ENCODE data around the gene SMIM13. TPM values are rescaled to one million over a fixed set of nuclear protein-coding genes. Genes with fewer than 3 reads are reported as not detected.
"Not testable (repeated sequence)": the region's sequence is repeated elsewhere in the genome, so short reads cannot be mapped to it uniquely, and the experiment has no call there.

The SMIM13 gene
- polyA plus RNA-seq, 1 experiment, result 9.0 TPM

- Histone ChIP-seq H3K27me3 (ENCODE audit: control insufficient read depth, insufficient read depth, low read length) (no peaks in the 10 kb centered on the region), H3K4me3 (ENCODE audit: low read depth, low read length) (no peak overlapping the region), H3K9me3 (ENCODE audit: control insufficient read depth, insufficient read depth, low read length) (no peaks in the 10 kb centered on the region), H3K27ac (ENCODE audit: low read depth, low read length) (no peak overlapping the region)
- no peak for DNase-seq (ENCODE audit: low read depth, low spot score)
- TF ChIP-seq, protein P1, sequence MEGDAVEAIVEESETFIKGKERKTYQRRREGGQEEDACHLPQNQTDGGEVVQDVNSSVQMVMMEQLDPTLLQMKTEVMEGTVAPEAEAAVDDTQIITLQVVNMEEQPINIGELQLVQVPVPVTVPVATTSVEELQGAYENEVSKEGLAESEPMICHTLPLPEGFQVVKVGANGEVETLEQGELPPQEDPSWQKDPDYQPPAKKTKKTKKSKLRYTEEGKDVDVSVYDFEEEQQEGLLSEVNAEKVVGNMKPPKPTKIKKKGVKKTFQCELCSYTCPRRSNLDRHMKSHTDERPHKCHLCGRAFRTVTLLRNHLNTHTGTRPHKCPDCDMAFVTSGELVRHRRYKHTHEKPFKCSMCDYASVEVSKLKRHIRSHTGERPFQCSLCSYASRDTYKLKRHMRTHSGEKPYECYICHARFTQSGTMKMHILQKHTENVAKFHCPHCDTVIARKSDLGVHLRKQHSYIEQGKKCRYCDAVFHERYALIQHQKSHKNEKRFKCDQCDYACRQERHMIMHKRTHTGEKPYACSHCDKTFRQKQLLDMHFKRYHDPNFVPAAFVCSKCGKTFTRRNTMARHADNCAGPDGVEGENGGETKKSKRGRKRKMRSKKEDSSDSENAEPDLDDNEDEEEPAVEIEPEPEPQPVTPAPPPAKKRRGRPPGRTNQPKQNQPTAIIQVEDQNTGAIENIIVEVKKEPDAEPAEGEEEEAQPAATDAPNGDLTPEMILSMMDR (IDR thresholded peaks at IDR 0.05; ENCODE audit: low read depth, low read length), result no peak
- ChIA-PET CTCF (no interaction called here), POLR2A (no interaction called here)
Observed at GRCh38 chr6:11113038-11113437, 19.4 kb downstream of the SMIM13 start.

DNA sequence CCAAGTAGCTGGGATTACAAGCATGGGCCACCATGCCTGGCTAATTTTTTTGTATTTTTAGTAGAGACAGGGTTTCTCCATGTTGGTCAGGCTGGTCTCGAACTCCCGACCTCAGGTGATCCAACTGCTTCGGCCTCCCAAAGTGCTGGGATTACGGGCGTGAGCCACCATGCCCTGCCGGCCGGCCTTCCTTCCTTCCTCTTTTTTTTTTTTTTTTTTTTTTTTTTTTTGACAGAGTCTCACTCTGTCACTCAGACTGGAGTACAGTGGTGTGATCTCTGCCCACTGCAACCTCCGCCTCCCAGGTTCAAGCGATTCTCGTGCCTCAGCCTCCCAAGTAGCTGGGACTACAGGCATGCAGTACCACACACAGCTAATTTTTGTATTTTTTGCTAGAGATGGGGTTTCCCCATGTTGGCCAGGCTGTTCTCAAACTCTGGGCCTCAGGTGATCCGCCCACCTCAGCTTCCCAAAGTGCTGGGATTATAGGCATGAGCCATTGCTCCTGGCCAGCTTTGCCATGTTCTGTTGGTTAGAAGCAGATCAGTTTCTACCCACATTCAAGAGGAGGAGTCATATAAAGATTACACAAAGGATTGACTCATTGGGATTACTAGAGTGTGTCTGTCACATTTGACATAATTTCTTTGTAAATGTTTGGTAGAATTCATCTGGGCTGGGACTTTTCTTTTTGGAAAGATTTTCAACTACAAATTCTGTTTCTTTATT is 22.3 kb downstream of the SMIM13 start:
- not testable (repeated sequence) for DNase-seq (ENCODE audit: low read depth, low spot score)

GRCh38 chr6:11120271-11121005 is 26.8 kb downstream of the SMIM13 start:
- no peak overlapping the region for H3K4me3 ChIP-seq (ENCODE audit: low read depth, low read length)
- no peaks in the 10 kb centered on the region for H3K27me3 ChIP-seq (ENCODE audit: control insufficient read depth, insufficient read depth, low read length)
- H3K27ac ChIP-seq (ENCODE audit: low read depth, low read length), result no peak overlapping the region
- no peaks in the 10 kb centered on the region for H3K9me3 ChIP-seq (ENCODE audit: control insufficient read depth, insufficient read depth, low read length)
- POLR2A ChIA-PET, result no interaction called here
- CTCF ChIA-PET, result interaction anchor here (1.0 to 1.9 kb wide), 3 partner anchors 25 to 376 kb away, joined by 3 to 4 read pairs (median 4); no protein-coding TSS in a partner anchor
- no peak for DNase-seq (ENCODE audit: low read depth, low spot score)
- TF ChIP-seq, protein P1 (IDR thresholded peaks at IDR 0.05; ENCODE audit: low read depth, low read length), result no peak

More for the DNA sequence above, 22.3 kb downstream of the SMIM13 start:
- CTCF ChIA-PET, result interaction anchor here (0.7 to 1.0 kb wide), 2 partner anchors 381 to 1607 kb away, joined by 3 to 5 read pairs; no protein-coding TSS in a partner anchor
- H3K27me3 ChIP-seq (ENCODE audit: control insufficient read depth, insufficient read depth, low read length); H3K9me3 ChIP-seq (ENCODE audit: control insufficient read depth, insufficient read depth, low read length); H3K27ac ChIP-seq (ENCODE audit: low read depth, low read length); H3K4me3 ChIP-seq (ENCODE audit: low read depth, low read length); POLR2A ChIA-PET: not testable (repeated sequence)

- POLR2A ChIA-PET, result no interaction called here
- Histone ChIP-seq H3K4me3 (ENCODE audit: low read depth, low read length) (no peak overlapping the region), H3K27ac (ENCODE audit: low read depth, low read length) (no peak overlapping the region), H3K27me3 (ENCODE audit: control insufficient read depth, insufficient read depth, low read length) (no peaks in the 10 kb centered on the region), H3K9me3 (ENCODE audit: control insufficient read depth, insufficient read depth, low read length) (no peaks in the 10 kb centered on the region)
- CTCF ChIA-PET, result no interaction called here
- TF ChIP-seq, protein P1 (IDR thresholded peaks at IDR 0.05; ENCODE audit: low read depth, low read length), result no peak
- DNase-seq (ENCODE audit: low read depth, low spot score), result no peak
Observed at GRCh38 chr6:11121851-11122250, 28.2 kb downstream of the SMIM13 start.

DNA sequence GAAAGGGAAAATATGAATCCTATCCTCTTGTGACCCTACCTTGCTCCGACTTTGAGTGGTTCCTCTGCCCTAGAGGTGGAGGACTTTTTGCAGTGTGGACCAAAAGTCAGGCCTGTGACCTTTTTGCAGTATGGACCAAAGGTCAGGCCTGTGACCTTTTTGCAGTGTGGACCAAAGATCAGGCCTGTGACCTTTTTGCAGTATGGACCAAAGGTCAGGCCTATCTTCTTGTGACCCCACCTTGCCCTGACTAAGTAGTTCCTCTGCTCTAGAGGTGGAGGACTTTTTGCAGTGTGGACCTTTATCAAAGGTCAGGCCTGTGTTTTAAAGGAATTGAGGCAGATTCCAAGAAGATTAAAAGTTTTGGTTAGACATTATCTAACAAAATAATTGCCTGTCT is 28.7 kb downstream of the SMIM13 start:
- TF ChIP-seq, protein P1 (IDR thresholded peaks at IDR 0.05; ENCODE audit: low read depth, low read length), result no peak
- H3K27ac ChIP-seq (ENCODE audit: low read depth, low read length), result no peak overlapping the region
- no peak for DNase-seq (ENCODE audit: low read depth, low spot score)
- ChIA-PET POLR2A (no interaction called here), CTCF (no interaction called here)
- no peaks in the 10 kb centered on the region for H3K9me3 ChIP-seq (ENCODE audit: control insufficient read depth, insufficient read depth, low read length)
- no peaks in the 10 kb centered on the region for H3K27me3 ChIP-seq (ENCODE audit: control insufficient read depth, insufficient read depth, low read length)
- no peak overlapping the region for H3K4me3 ChIP-seq (ENCODE audit: low read depth, low read length)
